ENCODE results near the gene LYPLA2.
"Not testable (repeated sequence)": the region's sequence is repeated elsewhere in the genome, so short reads cannot be mapped to it uniquely, and the experiment has no call there.

Gene LYPLA2

DNA sequence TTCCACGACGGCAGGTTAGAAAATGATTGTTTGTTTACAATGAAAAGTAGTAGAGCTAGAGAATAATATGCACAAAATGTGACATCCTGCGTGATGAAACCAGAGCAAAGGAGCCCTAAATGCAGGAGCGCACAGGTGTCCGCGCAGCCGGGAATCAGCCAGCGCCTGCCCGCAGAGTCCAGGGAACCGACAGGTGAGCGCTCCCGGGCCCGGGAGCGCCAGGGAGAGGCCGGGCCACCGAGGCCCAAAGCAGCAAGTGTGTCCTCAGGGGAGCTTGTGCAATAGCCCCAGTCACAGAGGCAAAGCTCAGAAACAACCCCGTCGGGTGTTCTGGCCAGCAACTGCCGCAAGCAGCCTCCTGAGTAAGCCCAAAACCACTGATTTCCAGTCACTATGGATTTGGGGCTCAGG is 10.4 kb downstream of the LYPLA2 start:
- DNase-seq = no peak

DNA sequence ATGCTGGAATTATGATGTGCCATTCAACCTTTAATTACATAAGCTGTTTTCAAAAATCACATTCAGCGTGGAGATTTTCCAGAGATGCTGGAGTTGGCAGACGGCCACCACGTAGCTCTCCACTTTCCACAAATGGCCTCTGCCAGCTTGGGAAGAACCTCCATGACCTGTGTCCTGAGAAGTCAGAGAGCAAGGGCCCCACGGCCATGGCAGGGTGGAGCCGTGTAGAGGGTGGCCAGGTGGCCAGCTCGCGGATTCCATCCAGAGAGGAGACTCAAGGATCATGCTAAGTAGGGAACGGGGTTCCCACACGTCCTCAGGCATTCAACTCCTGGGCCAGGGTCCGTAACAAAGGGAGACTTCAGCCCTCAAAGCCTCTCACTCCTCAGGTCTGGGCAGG is 10.9 kb downstream of the LYPLA2 start:
- no peak for DNase-seq

DNA sequence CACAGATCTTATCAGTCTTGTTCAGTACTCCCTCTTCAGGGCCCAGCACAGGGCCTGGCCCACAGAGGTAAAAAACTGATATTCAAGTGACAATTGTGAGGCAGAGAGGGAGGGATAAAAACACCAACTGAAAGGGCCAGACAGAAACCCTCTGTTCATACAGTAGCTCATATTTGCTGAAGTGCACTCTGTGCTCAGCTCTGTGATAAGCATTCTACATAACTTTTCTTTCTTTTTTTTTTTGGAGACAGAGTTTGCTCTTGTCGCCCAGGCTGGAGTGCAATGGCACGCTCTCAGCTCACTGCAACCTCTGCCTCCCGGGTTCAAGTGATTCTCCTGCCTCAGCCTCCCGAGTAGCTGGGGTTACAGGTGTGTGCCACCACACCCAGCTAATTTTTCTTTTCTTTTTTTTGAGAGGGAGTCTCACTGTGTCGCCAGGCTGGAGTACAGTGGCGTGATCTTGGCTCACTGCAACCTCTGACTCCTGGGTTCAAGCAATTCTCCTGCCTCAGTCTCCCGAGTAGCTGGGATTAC is 11.9 kb downstream of the LYPLA2 start:
- DNase-seq = not testable (repeated sequence)

DNA sequence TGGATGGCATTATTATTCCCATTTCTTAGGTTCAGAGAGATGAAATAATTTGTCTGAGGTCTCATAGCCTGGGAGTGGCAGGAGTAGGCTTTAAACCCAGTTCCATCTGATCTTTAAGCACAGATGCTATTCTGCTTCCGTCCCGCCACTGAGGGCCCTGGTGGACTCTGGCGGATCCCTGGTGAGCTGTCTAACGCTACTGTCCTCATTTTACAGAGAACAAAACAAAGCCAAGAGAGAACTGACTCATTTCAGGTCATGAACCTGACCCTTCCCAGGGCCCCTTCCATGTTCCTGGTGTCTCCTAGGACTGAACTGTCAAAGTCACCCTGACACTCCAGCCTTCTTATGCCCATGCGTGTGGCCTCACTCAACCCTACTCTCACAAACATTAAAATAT is 12.7 kb downstream of the LYPLA2 start:
- DNase-seq = no peak

DNA sequence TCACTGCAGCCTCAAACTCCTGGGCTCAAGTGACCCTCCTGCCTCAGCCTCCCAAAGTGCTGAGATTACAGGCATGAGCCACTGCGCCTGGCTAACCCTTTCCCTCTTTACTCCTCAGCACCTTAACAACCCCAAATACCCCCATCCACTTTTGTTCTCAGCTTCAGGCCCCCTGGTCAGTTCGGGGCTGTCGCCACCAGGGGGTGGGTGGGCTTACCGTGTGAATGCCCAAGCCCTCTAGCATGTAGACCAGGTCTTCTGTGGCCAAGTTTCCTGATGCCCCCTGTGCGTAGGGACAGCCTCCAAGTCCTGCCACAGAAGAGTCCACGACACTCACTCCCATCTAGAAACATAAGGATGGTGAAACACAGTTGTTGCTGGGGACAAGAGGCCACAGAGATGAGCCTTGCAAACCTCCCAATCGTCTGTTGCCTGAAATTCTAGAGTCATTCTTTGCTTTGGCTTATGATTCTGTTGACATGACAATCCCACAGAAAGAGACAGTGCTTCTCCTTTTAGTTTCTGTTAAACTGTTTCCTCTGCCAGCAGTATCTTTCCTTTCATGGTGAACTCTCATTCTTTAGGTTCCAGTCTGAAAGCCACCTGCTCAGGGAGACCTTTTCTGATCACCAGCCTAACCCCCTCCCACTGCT is 13.4 kb downstream of the LYPLA2 start:
- DNase-seq = no peak

DNA sequence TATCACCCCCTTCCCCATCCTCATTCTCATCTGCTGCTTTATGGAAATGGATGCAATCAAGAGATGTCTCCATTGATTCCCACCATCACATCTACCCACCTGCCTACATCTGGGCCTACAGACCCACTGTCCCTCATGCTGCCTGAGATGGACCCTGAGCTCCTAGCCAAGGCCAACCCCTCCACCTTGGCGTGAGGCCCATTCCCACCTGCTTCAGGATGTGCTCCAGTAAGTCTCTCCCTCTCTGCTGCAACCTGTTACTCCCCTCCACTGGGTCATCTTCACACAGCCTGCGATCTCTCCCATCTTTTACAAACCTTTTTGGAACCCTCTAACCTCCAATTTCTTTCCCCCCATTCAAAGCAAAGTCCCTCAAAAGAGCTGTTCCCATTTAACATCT is 14.1 kb downstream of the LYPLA2 start:
- no peak for DNase-seq

DNA sequence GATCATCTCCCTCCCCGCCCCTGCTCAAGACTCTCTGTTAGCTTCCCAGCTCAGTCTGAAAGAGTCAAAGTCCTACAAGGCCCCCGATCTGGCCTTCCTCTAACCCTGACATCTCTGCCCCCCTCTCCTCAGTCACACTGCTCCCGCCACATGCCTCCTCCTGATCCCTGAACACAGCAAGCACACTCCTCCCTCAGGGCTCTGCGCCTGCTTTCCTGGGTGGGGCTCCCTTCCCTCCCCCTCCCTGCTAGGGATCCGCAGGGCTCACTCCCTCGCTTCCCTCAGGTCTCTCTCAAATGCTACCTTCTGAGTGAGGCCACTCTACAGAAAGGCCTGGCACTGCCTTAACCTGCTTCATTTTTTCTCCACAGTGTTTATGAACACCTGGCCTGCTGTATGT is 15.3 kb downstream of the LYPLA2 start:
- DNase-seq = no peak

DNA sequence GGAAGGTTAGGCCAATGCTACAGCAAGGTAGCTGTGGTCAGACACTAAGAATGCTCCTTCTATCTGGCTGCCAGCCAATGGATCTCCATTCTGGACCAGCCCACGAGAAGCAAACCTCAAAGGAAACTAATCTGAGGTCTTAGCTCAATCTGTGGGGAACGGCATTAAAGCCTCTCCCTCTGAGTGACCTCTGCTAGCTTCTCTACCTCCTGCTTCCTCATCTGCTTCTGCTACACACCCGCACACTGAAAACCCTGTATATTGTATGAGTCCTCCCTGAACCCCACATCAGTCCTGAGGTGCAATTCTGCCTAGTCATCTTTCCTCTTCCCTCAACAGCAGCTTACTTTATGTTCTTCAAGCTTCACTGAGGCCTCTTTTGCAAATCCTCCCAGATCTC is 16.5 kb downstream of the LYPLA2 start:
- DNase-seq = no peak

DNA sequence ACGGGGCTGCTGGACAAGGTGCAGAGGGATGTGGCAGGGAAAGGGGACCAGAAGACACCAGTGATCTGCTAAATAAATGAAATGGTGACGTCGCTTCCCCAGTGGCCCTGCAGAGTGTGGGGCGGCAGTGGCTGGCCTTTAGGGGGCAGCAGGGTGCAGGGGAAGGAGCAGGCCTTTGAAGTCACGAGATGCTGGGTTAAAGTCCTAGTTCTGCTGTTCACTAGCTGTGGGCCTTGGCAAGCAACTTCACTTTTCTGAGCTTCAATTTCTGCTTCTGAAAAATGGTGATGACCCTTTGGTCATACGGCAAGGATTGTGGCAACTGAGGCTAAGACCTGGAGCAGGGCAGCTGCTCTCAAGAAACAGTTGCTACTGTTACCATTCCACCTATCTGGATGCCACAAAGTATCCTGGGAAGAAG is 18.8 kb downstream of the LYPLA2 start:
- DNase-seq = peak; percentile 74

DNA sequence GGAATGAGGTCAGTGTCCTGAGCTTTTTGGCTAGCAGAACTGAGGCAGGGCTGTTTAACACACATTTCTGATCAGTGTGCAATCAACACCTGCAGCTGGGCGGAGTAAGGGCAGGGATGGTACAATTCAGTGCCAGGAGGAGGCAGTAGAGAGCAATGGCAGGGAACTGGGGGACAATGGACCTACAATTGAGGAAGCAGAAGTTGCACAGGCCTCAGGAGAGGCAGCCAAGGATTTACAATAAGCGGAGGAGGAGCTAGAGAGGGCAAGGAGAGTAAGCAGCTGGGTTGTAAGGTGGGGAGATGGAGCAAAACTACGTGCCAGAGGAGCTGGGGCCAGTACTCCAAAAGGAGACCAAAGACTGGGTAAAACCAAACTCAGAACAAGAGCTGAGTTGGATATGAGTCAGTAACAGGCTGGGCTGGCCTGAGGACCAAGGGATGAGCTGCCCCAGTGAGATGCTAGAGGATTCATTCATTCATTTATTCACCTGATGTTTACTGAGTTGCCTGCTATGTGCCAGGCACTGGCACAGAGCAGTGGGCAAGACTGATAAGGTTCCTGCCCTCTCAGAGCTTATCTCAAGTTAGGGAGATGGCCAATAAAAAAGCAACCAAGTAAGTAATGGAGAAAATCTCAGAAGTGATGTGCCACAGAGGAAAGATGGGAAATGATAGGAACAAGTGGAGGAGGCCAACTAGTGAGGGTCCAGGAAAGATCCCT is 20.0 kb downstream of the LYPLA2 start:
- DNase-seq = peak; percentile 38

DNA sequence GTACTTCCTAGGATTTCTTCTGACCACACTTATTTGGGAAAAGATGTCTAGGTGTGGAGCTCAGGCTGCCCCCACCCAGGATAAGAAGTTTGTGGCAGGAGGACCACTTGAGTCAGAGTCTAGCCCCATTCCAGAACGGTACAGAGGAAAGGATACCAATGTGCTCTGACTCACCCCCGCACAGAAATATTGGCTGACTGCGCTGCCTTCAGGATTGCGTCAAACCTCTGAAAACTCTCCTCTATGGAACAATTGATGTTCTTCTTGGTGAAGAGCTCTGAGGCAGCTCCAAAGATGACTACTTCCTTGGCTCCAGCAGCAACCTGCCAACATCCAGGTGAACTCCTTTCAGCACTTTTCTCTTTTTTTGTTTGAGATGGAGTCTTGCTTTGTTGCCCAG is 23.1 kb downstream of the LYPLA2 start:
- DNase-seq = no peak

DNA sequence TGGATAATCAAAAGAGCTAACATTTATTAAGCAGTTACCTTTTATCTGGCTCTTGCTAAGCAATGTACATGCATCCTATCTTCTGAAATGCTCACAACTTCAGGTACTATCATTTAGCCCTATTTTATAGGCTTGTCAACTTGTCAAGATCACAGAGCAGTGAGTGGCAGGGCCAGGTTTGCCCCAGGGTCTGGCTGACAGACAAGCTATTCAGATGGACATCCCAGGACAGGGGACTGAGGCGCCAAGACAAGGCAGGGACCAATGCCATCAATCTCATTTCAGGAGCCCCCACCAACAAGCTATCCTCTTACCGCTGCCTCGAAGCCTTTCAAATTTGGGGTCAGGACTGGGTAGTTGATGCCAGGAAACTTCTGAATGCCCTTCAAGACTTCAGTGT is 25.4 kb downstream of the LYPLA2 start:
- DNase-seq = no peak

DNA sequence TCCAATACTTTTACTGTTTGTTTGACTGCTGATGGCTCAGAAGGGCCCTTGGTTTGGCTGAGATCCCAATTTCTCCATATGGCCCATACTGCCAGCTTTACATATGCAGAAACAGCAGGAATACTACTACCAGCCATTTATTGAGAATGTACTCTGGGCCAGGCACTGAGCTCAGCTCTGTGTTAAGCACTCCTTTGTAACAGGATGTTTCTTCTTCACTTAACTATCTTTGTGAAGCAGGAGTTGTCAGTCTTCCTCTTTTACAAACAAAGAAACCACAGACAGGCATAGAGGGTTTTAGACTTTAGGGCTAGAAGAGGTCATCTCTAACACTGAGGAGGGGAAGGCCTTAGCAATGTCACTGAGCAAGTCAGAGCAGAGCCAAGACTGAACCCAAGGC is 26.0 kb downstream of the LYPLA2 start:
- no peak for DNase-seq

DNA sequence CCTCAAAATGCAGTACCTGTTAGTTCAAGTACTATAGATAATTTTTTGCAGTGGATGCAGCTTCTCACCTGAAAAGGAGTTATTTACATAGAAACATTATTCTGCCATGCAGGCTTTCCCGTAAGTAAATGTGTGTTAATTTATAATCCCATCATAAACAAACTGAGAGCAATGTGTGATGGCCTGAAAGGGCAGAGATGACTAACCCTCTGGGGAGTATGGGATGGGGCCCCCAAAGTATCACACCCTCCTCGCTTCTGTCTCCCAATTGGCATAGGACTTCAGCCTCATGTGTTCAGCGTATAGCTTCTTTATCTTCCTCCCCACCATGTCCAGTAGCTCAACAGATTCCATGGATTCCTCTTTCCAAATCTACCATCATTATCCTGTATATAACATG is 26.7 kb downstream of the LYPLA2 start:
- DNase-seq = no peak

DNA sequence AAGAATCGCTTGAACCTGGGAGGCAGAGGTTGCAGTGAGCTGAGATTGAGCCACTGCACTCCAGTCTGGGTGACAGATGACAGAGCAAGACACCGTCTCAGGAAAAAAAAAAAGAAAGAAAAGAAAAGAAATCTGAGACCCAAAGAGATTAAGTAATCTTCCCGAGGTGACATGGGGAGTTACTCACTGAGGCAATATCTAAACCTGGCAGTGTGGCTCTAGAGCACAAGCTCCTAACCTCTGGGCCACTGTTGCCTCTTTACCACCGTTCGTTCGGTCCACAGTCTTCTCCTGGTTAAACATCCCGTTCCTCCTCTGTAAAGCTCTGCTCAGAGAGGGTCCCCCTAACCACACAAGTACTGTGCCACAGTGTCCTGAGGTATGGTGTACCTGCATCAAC is 32.8 kb downstream of the LYPLA2 start:
- no peak for DNase-seq

DNA sequence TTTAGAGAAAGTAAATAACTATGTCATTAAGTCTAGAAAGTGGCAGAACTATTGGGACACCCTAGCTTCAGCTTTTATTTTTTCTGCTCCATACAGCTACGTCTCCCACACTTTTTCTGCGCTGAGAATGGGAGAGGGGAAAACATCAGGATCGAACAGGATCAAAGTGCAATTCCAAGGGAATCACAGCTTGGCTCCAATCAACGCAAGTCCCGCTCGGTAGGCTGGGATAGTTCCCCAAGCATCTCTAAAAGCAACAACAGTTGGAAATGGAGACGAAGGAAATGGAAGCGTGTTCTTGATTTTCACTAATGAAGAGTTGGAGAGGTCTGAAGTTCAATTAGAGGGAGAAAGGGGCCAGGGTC is 33.7 kb downstream of the LYPLA2 start:
- DNase-seq = no peak

DNA sequence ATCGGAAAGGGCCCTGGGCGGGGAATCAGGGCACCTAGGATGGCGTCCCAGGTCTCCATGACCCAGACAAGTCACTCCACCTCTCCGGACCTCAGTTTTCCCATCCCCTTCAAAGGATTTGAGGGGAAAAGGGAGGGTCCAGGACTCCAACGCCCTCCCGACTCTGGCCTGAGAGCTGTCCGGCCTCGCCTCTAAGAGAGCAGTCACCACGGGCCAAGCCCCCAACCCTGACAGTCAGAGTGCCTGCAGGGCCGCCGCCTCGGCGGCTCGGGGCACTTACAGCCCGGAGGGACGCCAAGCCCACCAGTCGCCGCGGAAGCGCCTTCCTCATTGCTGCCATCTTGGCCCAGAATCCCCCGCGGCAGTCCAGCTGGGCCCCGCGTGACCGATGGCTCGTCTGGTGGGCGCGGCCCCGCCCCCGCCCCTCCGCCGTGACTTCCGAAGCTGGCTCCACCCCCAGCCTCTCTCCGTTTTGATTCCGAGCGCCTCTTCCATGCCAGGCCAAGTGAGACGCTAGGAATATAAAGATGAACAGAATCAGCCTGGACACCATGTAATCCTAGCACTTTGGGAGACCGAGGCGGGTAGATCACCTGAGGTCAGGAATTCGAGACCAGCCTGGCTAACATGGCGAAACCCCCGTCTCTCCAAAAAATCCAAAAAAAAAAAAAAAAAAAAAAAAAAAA is 34.3 kb downstream of the LYPLA2 start, which contains the start of gene HMGCL:
HMGCL (minus strand) TSS at position 354 of the 686 bp plus-strand sequence; CDS start at position 340, 14 bp downstream.
- peak; percentile 83 for DNase-seq

DNA sequence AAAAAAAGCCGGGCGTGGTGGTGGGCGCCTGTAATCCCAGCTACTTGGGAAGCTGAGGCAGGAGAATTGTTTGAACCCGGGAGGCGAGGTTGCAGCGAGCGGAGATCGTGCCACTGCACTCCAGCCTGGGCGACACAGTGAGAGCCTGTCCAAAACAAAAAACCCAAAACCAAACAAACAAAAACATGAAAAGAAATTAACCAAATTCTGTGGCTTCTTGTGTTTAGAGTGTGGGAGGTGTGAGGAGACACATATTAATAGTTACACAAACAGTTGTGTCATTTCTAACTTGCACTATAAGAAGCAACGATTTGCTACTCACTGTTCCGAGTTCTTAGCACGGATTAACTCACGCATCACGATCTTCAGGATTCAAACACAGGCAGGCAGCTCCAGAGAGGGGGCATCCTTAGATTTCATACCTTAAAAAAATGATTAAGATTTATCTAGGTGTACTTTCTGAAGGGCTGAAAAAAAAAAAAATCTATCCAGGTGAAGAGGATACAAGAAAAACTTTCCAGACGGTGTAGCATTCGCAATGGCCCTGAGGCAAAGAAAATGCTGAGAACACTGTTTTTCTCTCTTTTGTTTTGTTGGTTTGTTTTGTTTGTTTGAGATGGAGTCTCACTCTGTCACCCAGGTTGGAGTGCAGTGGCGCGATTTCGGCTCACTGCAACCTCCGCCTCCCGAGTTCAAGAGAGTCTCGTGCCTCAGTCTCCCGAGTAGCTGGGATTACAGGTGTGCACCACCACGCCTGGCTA is 35.0 kb downstream of the LYPLA2 start:
- DNase-seq = no peak

DNA sequence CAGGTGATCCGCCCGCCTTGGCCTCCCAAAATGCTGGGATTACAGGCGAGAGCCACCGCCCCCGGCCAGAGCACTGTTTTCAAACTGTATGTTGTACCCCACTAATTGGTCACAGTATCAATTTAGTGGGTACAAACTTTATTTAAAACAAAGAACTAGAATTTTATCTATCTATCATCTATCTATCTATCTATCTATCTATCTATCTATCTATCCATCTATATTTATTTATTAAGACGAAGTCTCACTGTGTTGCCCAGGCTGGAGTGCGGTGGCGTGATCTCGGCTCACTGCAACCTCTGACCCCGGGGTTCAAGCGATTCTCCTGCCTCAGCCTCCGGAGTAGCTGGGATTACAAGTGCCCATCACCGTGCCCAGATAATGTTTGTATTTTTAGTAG is 35.6 kb downstream of the LYPLA2 start:
- not testable (repeated sequence) for DNase-seq

DNA sequence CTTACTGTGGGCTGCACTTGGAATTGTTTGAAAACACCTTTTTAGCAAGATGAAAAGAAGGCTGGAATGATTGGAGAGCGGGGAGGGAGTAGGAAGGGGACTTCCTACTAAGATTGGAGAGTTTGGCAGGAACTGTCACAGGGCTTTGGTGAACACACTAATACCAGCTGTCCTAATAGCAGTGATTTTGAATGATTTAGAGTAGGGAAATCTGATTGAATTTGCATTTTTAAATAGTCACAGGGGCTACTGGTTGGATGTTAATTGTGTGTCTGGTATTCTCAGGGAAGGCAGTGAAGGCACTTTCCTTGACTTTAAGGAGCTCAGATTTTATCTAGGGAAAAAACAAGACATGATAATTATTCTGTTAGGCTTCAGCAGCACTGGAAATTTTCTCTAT is 36.8 kb downstream of the LYPLA2 start:
- no peak for DNase-seq

DNA sequence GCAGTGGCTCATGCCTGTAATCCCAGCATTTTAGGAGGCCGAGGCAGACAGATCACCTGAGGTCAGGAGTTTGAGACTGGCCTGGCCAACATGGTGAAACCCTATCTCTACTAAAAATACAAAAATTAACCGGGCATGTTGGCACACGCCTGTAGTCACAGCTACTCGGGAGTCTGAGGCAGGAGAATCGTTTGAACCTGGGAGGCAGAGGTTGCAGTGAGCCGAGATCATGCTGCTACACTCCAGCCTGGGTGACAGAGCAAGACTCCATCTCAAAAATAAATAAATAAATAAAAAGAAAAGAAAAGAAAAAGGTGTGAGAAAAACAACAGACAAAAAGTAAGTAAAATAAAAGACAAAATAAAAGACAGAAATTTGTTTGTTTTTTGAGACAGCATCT is 43.2 kb downstream of the LYPLA2 start:
- not testable (repeated sequence) for DNase-seq

DNA sequence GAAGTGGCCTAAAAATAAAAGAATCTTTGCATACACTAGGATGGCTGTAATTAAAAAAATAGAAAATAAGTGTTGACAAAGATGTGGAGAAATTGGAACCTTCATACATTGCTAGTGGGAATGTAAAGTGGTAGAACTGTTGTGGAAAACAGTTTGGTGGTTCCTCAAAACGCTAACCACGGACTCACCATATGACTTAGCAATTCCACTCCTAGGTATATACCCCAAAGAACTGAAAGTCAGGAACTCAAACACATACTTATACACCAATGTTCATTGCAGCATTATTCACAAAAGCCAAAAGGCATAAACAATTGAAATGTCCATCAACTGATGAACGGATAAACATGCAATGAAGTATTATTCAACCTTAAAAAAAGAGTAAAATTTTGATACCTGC is 45.1 kb downstream of the LYPLA2 start:
- no peak for DNase-seq

DNA sequence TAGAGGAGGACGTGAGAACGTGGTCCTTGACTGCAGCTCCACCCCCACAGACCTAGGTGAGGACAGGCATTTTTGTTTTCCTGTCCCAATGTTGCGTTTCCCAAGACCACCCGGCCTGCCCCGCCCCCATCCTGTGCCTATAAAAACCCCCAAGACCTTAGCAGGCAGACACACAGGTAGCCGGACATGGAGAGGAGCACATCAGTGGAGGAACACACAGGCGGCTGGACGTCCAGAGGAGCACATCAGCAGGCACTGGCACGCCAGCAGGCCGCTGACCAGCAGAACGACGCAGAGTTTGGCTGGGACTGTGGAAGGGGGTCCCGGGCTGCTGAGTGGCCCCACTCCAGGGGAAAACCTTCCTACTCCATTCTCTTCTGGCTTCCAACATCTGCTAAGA is 47.0 kb downstream of the LYPLA2 start:
- DNase-seq = no peak

Data from effector CD4-positive, alpha-beta T cell (primary cell).